Loucy (cell line): Measurements from ENCODE around the gene BARX1.

Experiments used
- EZH2phosphoT487 ChIP-seq: fragments of 200-600 bp; IDR thresholded peaks from 2 replicates; pipeline ENCODE4 v1.6.1; 2018; ENCODE audit warnings: antibody characterized with exemption, mild to moderate bottlenecking, moderate library complexity, borderline replicate concordance
- TF ChIP-seq, protein P1 (sequence below): fragments of 200-600 bp; sonication (generic); conservative IDR thresholded peaks from 2 replicates; pipeline ENCODE4 v1.5.1; 2014; ENCODE audit warnings: mild to moderate bottlenecking, antibody characterized with exemption, low read length

DNA sequence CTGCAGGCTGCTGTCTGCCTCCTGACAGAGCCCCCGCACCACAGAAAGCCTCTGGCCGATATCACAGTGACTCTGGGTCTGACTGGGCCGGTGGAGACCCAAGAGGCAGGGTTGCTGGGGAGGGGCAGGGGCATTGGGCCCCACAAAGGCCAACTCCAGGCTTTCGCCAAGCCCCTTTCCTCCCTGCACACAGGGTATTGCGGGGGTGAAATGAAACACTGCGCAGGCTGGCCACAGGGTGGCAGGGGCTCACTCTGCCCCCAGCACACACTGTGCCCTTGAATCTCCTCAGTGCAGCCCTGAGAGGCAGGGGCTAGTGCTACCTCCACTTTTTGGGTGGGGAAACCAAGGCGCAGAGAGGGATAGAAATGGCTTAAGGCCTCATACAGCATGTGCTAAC lies 44.6 kb downstream of the BARX1 start:
- TF ChIP-seq, protein P1, sequence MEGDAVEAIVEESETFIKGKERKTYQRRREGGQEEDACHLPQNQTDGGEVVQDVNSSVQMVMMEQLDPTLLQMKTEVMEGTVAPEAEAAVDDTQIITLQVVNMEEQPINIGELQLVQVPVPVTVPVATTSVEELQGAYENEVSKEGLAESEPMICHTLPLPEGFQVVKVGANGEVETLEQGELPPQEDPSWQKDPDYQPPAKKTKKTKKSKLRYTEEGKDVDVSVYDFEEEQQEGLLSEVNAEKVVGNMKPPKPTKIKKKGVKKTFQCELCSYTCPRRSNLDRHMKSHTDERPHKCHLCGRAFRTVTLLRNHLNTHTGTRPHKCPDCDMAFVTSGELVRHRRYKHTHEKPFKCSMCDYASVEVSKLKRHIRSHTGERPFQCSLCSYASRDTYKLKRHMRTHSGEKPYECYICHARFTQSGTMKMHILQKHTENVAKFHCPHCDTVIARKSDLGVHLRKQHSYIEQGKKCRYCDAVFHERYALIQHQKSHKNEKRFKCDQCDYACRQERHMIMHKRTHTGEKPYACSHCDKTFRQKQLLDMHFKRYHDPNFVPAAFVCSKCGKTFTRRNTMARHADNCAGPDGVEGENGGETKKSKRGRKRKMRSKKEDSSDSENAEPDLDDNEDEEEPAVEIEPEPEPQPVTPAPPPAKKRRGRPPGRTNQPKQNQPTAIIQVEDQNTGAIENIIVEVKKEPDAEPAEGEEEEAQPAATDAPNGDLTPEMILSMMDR = no peak
- TF ChIP-seq EZH2phosphoT487 = no peak
